ENCODE measurements around the gene PIGS. TPM values are rescaled to one million over a fixed set of nuclear protein-coding genes. Genes with fewer than 3 reads are reported as not detected.

The PIGS gene
- total and polyA plus RNA-seq, 4 donors, result 10.0 to 71.9 (median 57.2) TPM

DNA sequence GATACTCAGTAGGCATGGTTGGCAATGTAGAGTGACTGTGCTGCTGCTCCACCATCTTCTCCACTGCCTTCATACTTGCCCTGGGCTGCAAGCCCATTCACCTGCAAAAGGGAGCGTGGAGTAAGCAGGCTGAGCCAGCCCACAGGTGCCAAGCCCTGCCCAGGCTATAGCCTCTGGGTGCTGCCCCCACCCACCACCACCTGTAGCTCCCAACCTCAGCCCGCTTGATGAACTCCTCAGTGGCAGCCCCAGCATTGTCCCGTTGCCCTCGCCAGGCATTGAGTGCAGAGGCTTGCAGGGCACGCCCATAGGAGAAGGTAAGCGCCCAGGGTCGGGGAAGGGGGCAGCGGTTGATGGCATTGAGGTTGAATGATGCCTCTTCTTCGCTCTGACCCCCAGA is 2.2 kb upstream of the PIGS start:
- no peaks in the 10 kb centered on the region for H3K9me3 ChIP-seq (ENCODE audit: control insufficient read depth in 4 of 4, insufficient read depth in 3 of 4, low read length in 3 of 4)
- DNase-seq (no peak), ATAC-seq (ENCODE audit: insufficient read depth, low FRiP score) (no peak)
- TF ChIP-seq, protein P1, sequence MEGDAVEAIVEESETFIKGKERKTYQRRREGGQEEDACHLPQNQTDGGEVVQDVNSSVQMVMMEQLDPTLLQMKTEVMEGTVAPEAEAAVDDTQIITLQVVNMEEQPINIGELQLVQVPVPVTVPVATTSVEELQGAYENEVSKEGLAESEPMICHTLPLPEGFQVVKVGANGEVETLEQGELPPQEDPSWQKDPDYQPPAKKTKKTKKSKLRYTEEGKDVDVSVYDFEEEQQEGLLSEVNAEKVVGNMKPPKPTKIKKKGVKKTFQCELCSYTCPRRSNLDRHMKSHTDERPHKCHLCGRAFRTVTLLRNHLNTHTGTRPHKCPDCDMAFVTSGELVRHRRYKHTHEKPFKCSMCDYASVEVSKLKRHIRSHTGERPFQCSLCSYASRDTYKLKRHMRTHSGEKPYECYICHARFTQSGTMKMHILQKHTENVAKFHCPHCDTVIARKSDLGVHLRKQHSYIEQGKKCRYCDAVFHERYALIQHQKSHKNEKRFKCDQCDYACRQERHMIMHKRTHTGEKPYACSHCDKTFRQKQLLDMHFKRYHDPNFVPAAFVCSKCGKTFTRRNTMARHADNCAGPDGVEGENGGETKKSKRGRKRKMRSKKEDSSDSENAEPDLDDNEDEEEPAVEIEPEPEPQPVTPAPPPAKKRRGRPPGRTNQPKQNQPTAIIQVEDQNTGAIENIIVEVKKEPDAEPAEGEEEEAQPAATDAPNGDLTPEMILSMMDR (IDR thresholded peaks at IDR 0.05; ENCODE audit: control extremely low read depth, extremely low read depth), result no peak
- H3K9ac ChIP-seq (ENCODE audit: insufficient read depth in 1 of 2, low read length in 2 of 2), result no peak overlapping the region
- H3K36me3 ChIP-seq (ENCODE audit: control insufficient read depth in 4 of 4, insufficient read depth in 4 of 4, low read length in 4 of 4), result peaks cover 0 to 10% (median 3%) of the 10 kb centered on the region in 4 donors
- peaks cover 0 to 39% (median 0%) of the 10 kb centered on the region in 5 donors for H3K4me1 ChIP-seq (ENCODE audit: control insufficient read depth in 5 of 5, insufficient read depth in 5 of 5, low read length in 5 of 5)
- WGBS, 2 donors, result 97 to 98% methylated on average over 9 of the region's 9 CpGs
- no peak overlapping the region for H3K27ac ChIP-seq (ENCODE audit: low read depth in 1 of 2, low read length in 1 of 2)
- no peak overlapping the region for H3K4me3 ChIP-seq
- no peaks in the 10 kb centered on the region for H3K27me3 ChIP-seq (ENCODE audit: control insufficient read depth in 3 of 3, insufficient read depth in 3 of 3, low read length in 2 of 3)

DNA sequence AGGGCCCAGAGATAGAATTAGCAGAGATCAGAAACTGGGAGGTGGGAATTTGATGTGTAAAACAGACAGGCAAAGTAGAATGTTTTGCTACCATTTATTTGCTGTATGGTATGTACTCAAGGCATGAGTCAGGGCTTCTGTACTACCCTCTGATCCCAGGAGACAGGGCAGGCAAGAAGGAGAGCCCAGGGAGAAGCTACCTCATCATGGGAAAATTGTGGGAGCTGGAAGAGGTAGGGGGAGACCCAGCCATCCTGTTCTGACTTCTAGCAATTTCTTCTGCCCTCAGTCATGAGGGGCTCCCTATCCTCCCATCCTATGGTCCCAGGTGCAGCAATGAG is 1.7 kb upstream of the PIGS start:
- ATAC-seq (ENCODE audit: insufficient read depth, low FRiP score) (no peak), DNase-seq (no peak)
- Histone ChIP-seq H3K4me1 (ENCODE audit: control insufficient read depth in 5 of 5, insufficient read depth in 5 of 5, low read length in 5 of 5) (peaks cover 0 to 39% (median 0%) of the 10 kb centered on the region in 5 donors), H3K36me3 (ENCODE audit: control insufficient read depth in 4 of 4, insufficient read depth in 4 of 4, low read length in 4 of 4) (peaks cover 0 to 5% (median under 1%) of the 10 kb centered on the region in 4 donors), H3K27ac (ENCODE audit: low read depth in 1 of 2, low read length in 1 of 2) (no peak overlapping the region), H3K27me3 (ENCODE audit: control insufficient read depth in 3 of 3, insufficient read depth in 3 of 3, low read length in 2 of 3) (no peaks in the 10 kb centered on the region), H3K4me3 (no peak overlapping the region), H3K9ac (ENCODE audit: insufficient read depth in 1 of 2, low read length in 2 of 2) (peak overlapping the region in 1 of 2 donors; percentile 13), H3K9me3 (ENCODE audit: control insufficient read depth in 4 of 4, insufficient read depth in 3 of 4, low read length in 3 of 4) (no peaks in the 10 kb centered on the region)
- TF ChIP-seq, protein P1 (IDR thresholded peaks at IDR 0.05; ENCODE audit: control extremely low read depth, extremely low read depth), result no peak

DNA sequence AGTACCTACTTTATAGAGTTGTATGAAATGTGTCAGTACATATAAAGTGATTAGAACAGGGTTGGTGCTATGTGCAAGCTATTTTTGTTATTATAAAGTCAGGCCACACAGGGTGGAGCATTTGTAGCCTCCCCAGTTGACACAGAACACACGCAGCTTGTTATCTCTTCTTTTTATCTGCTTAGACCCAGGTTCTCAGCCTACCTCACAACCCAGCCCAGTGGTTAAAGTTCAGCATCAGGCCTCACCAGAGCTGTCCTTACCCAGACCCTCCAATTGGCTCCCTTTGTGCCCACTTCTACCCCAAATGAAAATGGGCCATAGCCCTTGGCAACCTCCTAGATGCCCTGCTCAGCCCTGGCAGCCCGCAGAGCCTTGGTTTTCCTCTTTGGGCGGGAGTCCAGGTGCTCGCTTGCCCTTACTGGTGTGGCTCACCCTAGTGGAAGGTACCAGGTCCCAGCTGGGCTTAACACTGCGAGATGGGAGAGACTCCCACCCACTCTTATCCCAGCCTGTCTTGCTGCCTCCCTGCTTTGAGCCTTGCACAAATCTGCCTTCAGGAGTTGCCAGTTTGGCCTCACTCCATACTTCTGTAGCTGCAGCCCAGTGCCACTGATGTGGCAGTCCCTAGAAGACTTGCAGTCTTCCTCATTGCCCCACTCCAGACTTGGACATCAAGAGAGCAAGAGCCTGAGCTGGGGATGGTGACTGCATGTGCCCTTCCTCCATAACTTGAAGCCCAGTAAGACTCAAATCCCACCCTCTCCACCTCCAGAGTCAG is 1.1 kb upstream of the PIGS start:
- ATAC-seq (ENCODE audit: insufficient read depth, low FRiP score) (no peak), DNase-seq (no peak)
- 80 to 88% methylated on average over 5 of the region's 5 CpGs for WGBS, 2 donors
- TF ChIP-seq, protein P1 (IDR thresholded peaks at IDR 0.05; ENCODE audit: control extremely low read depth, extremely low read depth), result no peak
- Histone ChIP-seq H3K36me3 (ENCODE audit: control insufficient read depth in 4 of 4, insufficient read depth in 4 of 4, low read length in 4 of 4) (peaks cover 0 to 5% (median under 1%) of the 10 kb centered on the region in 4 donors), H3K27ac (ENCODE audit: low read depth in 1 of 2, low read length in 1 of 2) (no peak overlapping the region), H3K4me1 (ENCODE audit: control insufficient read depth in 5 of 5, insufficient read depth in 5 of 5, low read length in 5 of 5) (peaks cover 0 to 39% (median 0%) of the 10 kb centered on the region in 5 donors), H3K27me3 (ENCODE audit: control insufficient read depth in 3 of 3, insufficient read depth in 3 of 3, low read length in 2 of 3) (no peaks in the 10 kb centered on the region), H3K9ac (ENCODE audit: insufficient read depth in 1 of 2, low read length in 2 of 2) (peak overlapping the region in 1 of 2 donors; percentile 13), H3K4me3 (no peak overlapping the region), H3K9me3 (ENCODE audit: control insufficient read depth in 4 of 4, insufficient read depth in 3 of 4, low read length in 3 of 4) (no peaks in the 10 kb centered on the region)

Measured in lung (tissue), 12 donors.